GM19025 (cell line): ENCODE results near the gene SLC35F4.
"Not testable (repeated sequence)": the region's sequence is repeated elsewhere in the genome, so short reads cannot be mapped to it uniquely, and the experiment has no call there.

Experiments
- ATAC-seq: cut with Tn5 transposase; IDR thresholded peaks from one replicate; pipeline ENCODE4 v1.9.1; 2021; ENCODE audit warnings: mild to moderate bottlenecking, low read depth, moderate library complexity; ENCODE audit not compliant: unreplicated experiment

The SLC35F4 gene

DNA sequence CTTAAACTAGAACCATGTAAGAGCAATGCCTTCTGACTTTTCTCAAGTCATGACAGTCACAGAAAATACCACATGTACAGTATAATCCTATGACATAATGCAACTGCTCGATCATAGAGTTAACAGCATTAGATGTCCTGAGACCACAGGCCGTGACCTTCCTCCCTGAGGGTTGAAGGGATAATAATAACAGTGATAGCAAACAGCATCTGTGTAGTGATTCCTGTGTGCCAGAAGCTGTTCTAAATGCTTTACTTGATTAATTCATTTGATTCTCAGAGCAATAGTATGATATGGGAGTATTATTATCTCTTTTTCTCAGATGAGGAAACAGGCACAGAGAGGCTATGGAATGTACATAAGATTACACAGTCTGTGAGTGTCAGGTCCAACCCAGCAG lies 53.2 kb downstream of the SLC35F4 start:
- no peak for ATAC-seq

DNA sequence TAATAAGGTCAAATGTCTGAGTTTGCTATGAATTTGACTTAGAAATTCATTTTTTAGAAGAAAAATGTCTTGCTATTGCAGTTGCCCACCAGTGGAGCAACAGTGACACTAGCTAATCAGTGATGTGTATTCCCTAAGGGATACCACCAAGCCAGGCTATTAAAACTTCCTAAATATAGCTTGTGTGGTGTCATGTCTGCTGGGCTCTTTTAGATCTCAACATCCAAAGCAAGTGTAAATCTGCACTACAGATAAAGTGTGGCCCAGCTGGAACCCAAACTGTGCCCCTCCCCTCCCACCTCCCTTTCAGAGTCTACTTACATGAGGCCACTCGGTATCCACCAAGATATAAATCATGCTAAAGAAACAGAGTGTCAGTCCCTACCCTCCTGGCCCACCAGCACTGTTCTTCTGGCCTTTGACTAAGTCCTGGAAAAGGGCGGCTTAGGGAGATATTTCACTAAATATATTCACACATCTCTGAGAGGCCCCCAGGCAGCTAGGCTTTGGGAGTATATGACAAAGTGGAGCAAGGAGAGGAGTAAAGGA lies 53.8 kb downstream of the SLC35F4 start:
- ATAC-seq, result no peak

DNA sequence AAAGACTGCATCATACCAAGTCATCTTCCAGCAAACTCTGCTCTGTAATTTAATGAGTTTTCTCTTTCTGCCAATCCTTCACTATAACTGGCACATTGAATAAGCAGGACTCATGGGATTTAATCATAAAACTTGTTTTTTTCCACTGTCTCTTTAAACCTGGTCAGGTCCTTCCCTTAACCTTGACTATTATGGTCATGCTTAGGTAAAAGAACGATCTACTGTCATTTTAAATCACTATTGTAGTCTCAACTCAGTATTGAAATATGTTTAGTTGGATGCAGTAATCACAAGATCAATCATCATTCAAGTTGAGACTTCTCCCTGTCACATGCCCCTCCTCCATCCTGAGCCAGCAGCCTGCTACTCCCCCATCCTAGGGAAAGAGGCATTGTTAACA lies 56.1 kb downstream of the SLC35F4 start:
- no peak for ATAC-seq

DNA sequence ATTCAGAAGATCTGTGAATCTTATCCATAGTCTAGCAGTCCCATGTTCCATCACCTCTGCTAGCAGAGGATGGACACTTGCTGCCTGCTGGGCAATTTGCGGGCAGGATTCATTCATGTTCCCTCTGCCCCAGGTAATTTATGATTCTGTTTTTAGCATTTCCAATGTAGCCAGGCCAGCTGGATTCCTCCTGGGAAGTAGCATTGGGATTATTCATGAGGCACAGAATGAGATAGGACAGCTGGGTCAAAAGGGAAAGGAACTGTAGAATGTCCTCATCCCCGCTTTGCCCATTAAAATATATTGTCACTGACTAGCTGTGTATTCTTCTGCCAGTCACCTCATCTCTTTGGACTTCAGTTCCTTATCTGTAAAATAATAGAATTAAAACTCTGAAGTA lies 68.7 kb downstream of the SLC35F4 start:
- ATAC-seq, result no peak

DNA sequence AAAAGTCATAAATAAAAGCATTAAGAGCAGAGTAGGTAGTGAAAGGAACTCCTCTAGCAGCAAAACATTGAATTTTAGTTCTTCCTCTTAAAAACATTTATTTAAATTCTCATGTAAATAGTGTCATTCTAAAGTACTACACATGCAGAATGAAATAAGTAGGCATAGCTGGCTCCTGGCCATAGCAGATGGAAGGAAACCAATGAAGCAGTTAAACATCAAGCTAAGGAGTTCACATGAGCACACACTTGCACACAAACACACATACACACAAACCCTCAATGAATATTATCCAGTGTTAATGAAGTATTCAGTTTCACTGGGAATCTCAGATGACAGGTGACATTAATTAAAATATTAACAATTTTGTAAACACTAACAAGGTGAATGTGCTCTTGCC lies 69.3 kb downstream of the SLC35F4 start:
- no peak for ATAC-seq

DNA sequence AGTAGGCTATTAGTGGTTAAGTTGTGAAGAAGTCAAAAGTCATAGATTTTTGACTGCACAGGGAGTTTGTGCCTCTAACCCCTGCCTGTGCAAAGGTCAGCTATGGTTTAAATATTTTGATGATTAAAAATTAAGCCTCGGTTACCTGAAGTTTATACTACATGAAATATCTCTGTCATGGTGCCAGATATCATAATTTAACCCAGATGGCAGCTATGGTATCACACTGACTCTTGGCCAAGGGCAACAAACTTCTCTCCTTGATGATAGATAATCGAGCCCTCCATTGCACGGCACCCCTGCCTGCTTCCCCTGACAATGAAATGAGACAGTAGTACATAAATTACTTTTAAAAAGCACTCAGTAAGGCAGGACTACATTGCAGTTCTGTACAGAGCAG lies 80.8 kb downstream of the SLC35F4 start:
- no peak for ATAC-seq

DNA sequence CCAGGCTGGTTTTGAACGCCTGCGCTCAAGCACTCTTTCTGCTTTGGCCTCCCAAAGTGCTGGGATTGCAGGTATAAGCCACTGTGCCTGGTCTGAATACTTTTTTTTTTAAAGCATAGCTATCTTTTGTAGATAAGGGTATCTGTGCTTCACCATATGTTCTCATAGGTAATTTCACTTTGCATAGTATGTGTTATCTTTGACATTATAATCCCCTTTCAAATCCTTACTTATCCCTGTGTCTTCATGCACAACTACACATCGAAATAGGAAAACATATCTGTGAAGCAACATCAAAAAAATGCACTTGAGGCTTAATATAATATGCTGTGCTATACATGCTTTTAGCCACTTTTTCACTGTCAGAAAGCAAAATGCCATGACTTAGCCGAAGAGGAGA lies 94.1 kb downstream of the SLC35F4 start:
- no peak for ATAC-seq

DNA sequence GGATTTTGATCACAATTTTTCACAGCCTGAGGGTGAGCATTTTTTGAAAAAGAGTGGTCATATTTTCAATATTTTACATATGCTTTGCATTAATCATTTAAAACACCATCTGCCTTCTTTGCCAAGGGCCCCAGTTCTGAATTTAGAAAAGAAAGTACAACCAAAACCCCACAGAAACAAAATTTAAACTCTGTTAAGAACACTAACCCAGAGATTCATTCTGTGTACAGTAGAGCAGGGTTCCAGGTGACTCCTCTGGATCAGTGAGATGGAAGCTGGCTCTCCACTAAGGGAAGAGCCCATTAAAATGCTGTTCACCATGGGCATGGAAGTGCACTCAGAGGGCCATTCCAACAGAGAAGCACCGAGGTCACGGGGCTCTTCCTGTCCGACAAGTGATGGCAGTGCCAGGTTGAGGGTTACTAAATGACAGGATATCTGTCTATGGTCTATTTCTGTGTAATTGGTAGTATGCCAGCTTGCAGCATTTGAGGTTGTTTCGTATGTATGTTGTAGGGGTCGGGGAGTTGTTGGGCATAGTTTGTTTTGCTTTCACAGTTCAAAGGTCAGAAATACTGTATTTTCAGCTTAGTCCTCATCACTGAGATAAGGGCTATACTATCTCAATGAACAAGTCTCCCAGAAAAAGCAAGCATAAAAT lies 95.9 kb downstream of the SLC35F4 start:
- peak; percentile 65 for ATAC-seq

DNA sequence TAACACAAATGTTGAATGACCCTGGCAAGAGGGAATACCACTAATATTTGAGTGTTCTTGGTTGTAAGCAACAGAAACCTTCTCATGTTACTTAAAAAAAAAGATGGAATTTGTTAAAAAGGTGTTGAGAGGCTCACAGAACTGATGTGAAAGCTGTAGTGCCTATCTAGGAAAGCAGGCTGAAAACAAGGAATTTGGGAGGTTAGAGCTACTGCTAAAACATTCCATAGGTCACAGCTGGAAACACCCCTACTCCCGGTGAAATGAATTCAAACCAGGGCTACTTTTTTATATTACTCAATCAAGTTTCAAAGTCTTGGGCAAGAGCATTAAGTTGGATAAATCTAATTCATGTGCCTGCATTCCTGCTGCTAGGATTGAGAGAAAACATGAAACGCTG lies 104.1 kb downstream of the SLC35F4 start:
- no peak for ATAC-seq

DNA sequence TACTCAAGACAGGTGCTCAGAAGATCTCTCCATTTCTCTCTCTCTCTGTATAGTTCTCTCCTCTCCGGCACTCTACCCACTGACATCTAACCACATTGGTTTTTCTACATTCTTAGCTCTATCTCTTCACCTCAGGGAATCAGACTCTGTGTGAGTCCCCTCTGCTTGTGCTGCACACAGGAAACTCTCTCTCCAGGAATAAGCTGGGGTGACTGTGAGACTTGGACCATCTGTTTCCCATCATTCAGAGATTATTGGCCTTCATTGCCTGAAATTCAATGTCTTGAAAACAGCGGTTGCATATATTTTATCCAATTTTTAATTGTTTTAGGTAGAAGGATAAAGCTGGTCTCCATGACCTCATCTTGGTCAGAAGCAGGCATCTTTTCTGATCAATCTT lies 105.0 kb downstream of the SLC35F4 start:
- no peak for ATAC-seq

DNA sequence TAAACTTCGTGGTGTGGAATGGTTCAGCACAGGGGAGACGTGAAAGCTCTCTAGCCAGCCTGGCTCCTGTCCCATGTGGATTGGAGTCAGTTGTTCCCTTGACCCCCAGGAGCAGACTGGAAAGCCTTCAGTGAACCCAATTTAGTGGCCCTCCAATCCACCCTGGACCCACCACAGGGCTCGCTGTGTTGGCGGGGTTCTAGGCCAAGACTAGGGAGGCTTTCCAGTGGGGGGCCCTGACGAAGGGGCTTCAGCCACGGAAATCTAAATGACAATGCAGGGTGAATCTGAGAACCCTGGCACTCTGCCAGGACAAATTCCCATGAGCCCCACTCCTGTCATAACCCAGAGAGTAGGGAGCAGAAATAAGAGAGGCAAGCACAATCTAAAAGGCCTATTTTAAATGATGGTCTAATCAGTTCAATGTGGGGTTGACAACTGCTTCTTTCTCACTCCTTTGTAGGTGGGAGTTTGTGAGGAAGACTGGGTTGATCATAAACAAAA lies 110.8 kb downstream of the SLC35F4 start:
- ATAC-seq, result no peak

DNA sequence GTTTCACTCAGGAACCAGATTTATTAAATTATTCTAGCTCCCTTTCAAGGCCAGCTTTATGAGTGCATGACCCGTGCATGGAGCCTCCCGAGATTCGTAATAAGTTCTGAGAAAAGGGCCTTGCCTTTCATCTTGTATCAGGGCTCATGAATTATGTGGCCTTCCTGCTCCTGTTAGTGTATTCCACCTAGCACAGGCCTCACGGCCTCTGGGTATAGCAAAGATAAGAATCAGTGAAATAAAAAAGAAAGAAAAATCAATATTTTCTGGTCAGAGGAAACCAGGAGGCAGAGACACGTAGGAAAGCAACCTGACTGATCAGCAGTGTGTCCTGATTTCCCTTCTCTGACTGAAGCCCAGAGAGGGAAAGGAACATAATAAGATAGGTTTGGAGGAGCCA lies 111.4 kb downstream of the SLC35F4 start:
- no peak for ATAC-seq

DNA sequence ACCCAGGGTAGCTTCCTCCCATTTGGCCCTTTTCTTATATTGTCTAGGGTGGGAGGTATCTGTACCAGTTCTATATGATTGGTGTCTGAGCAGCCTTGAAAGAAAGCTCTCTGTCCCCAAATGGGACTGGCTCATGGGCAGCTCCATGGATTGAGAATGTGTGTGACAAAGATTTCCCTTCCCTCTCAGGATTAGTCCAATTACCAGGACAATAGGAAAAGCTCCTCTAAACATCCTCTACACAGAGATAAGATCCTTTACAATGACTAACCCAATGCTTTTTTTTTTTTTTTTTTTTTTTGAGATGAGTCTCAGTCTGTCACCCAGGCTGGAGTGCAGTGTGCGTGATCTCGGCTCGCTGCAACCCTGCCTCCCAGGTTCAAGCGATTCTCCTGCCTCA lies 112.1 kb downstream of the SLC35F4 start:
- no peak for ATAC-seq

DNA sequence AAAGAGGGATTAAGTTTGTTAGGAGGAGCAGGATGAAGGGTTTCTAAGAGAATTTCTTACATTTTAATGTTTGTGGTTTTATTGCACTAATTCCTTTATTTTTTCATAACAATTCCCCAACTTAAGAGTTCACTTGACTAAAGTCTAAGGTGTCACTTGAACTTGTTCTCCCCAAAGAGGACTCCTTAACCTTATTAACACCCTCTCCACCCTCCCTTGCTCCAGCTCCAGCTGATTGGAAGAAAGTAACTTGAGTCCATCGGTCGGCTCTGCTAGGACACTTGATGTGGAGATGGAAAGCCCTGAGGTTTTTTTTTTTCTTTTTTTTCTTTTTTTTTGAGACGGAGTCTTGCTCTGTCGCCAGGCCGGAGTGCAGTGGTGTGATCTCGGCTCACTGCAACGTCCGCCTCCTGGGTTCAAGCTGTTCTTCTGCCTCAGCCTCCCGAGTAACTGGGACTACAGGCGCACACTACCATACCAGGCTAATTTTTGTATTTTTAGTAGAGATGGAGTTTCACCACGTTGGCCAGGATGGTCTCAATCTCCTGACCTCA lies 113.7 kb downstream of the SLC35F4 start:
- not testable (repeated sequence) for ATAC-seq

DNA sequence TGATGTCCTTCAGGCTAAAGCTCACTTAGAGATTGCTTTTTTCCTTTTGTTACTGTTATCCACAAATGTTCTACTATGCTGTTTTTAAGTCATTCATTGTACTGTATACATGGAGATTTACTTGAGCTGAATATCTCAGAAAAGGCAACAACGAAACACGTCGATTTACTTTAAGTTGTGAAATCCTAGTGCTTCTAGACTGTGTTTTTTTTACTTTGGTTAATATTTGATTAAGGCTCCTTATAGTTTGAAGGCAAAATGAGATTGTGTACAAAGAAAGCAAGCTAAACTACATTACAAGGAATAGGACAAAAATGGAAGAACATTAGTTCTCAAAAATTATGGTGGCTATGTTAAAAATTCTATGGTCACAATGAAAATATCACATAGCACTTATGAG lies 114.5 kb downstream of the SLC35F4 start:
- ATAC-seq, result no peak

DNA sequence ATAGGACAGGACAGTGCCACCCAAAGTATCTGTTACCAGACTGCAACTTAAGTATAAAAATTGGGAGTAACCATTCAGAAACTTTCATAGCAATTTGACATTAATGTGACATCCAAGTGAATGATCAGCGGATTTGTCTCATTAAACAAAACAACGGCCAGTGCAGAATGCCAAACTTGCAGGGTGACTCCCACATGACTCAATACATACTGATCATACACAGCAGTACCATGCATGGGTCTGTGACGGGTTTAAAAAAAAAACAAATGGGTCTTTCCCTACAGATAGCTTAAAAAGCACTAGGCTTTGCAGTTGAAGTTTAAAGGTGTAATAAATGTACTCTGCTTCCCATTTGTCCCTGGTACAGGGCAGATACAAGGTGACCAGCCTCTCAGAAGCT lies 116.6 kb downstream of the SLC35F4 start:
- ATAC-seq, result no peak

DNA sequence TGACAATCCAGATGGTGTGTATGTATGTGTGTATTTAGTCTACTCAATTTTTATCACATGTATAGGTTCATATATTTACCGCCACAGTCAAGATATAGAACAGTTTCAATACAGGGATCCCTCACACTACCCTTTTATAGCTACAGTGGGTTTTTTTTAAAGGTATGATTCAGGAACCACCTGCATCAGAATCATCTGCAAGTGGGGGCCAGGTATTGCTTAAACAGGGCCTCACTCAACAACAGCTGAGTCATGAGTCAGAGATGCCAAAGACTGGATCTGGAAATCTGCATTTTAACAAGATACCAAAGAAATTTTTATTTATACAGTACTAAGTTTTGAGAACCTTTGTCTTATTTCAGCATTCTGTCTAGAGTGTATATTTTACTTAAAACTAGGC lies 117.6 kb downstream of the SLC35F4 start:
- ATAC-seq, result no peak

DNA sequence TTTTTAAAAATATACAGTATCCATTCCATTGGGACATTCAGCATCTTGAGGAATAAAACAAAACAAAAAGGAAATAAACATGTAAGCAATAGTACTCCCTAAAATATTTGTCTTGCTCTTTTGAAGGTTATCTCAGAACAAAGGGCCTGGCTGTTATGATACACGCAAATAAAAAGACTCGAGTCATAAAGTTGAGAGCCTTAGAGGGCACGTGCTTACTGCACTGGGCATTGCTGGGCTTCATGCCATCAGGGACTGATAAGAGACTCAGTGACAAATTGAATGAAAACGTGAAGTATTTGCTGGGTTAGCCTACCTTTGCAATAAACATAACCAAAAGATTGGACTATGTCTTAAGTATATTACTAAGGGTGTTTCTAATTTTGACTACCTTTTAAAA lies 118.9 kb downstream of the SLC35F4 start:
- no peak for ATAC-seq

DNA sequence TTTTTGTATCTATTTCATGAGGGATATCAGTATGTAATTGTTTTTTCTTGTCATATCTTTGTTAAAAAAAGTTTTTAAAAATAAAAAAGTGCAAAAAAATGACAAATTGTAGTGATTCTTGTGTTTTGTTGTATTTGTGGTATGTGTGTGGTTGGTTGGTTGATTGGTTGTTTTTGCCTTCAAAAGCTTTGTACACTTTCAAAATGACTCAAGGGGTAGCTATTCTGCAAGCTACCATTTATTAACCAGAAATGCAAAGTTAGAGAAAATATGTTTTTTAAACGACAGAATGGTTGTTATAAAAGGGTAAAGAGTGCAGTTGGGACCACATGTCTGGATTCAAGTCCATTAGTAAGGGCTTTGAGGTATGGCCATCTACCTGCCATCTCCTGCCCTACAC lies 119.3 kb downstream of the SLC35F4 start:
- no peak for ATAC-seq

DNA sequence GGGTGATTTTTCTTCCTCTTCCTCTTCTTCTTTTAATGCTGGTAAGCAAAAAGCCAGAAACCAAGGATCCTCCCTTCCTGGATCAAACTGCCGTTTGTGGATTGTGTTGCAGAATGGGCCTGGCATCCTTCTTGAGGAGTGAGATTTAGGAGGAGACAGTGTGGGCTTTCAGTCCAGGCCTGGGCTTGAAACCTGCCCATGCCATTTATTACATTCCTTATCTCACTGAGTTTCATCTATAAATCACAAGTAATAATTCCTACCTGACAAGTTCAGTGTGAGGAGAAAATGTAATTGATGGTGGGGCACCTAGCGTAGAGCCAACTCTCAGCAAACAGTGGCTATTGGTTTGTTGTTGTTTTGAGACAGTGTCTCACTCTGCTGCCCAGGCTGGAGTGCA lies 126.4 kb downstream of the SLC35F4 start:
- ATAC-seq, result no peak

DNA sequence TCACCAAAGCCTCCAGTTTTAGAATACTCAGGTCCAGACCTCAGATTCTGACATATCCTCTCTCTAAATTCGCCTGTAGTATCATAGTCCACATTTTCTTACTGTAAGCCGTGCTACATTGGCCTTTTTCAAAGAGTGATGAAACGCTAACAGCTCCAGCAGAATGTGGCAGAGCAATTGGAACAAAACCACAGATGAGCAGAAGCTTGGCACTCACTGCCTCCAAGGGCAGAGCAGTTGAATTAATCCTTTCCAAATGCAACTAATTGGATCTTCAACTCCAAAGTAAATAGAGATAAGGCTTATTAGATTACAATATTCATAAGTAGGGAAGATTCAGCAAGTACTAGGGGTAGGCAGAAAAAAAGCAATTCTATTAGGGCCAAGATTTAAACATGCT lies 128.3 kb downstream of the SLC35F4 start:
- no peak for ATAC-seq

DNA sequence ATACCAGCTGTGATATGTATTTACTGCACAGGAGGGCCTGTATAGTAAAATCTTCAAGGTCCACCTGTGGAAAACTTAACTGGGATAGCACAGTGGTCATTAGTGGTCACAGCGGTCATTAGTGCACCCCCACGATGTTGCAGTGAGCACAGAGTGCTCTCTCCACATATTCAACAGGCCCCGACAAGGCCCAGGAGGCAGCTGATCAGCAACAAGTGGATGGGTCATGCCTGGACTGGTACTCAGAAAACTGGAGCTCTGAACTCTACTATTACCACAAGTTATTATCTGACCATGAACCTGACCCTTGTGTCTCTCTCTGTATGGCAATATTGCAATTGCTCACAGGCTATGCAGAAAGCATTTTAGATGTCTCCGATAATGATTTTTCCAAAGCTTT lies 129.5 kb downstream of the SLC35F4 start:
- no peak for ATAC-seq
